DOHH2 (cell line): ENCODE measurements around the gene SYNGAP1.

Experiments used
- EZH2phosphoT487 ChIP-seq: fragments of 200-600 bp; sonication (generic); IDR thresholded peaks from 2 replicates; pipeline ENCODE4 v1.6.1; 2017; ENCODE audit warnings: borderline replicate concordance, mild to moderate bottlenecking, antibody characterized with exemption, low read length, moderate library complexity, mixed read lengths
- TF ChIP-seq, protein P1 (sequence below): fragments of 200-600 bp; sonication (generic); IDR thresholded peaks from one replicate; pipeline ENCODE4 v1.5.1; 2014; ENCODE audit warnings: antibody characterized with exemption, mild to moderate bottlenecking, low read depth, low read length; ENCODE audit not compliant: poor library complexity, severe bottlenecking

DNA sequence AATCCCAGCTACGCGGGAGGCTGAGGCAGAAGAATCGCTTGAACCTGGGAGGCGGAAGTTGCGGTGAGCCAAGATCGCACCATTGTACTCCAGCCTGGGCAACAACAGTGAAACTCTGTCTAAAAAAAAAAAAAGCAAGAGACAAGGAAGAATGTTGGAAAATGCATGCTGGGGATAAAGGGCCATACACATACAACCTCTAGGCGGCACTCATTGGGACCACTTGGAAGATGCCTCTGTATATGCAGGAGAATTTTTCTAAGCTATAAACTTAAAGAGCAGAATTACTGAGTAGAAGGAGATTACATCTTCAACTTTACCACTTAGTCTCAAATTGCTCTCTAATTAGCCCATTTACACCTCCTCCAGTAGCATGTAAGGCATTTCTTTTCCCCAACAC is 77.3 kb downstream of the SYNGAP1 start:
- TF ChIP-seq, protein P1, sequence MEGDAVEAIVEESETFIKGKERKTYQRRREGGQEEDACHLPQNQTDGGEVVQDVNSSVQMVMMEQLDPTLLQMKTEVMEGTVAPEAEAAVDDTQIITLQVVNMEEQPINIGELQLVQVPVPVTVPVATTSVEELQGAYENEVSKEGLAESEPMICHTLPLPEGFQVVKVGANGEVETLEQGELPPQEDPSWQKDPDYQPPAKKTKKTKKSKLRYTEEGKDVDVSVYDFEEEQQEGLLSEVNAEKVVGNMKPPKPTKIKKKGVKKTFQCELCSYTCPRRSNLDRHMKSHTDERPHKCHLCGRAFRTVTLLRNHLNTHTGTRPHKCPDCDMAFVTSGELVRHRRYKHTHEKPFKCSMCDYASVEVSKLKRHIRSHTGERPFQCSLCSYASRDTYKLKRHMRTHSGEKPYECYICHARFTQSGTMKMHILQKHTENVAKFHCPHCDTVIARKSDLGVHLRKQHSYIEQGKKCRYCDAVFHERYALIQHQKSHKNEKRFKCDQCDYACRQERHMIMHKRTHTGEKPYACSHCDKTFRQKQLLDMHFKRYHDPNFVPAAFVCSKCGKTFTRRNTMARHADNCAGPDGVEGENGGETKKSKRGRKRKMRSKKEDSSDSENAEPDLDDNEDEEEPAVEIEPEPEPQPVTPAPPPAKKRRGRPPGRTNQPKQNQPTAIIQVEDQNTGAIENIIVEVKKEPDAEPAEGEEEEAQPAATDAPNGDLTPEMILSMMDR, result no peak
- no peak for TF ChIP-seq EZH2phosphoT487
